AG04450 (cell line): ENCODE measurements around the gene RABGAP1. TPM values are rescaled to one million over a fixed set of nuclear protein-coding genes. Genes with fewer than 3 reads are reported as not detected.
A peak's percentile ranks its signal among the peaks of the same experiment; 100 is the strongest.

Experiments
- CTCF ChIA-PET: fragments of 300-600, 350-600 bp; formaldehyde crosslinking; extraction: SDS; loops from one replicate; lab custom pipeline; 2022; ENCODE audit warnings: antibody characterized with exemption, inconsistent platforms; lab: Charles Lee
- POLR2A ChIA-PET: fragments of 350-600 bp; formaldehyde crosslinking; extraction: SDS; loops from one replicate; lab custom pipeline; 2021; ENCODE audit warnings: antibody characterized with exemption, inconsistent platforms; lab: Yijun Ruan, JAX
- DNase-seq: peaks from one replicate; pipeline ENCODE4 v3.0.0-alpha.2; 2011; ENCODE audit warnings: low read depth, low spot score
- H3K27ac ChIP-seq: one replicate; pipeline ENCODE4 v1.5.1; 2012; ENCODE audit warnings: low read depth, low read length, control low read depth
- H3K27me3 ChIP-seq: one replicate; pipeline ENCODE4 v1.6.0; 2012; ENCODE audit warnings: low read length; ENCODE audit not compliant: control insufficient read depth, insufficient read depth
- H3K4me3 ChIP-seq: 2 replicates; pipeline ENCODE4 v1.5.1; 2011; ENCODE audit warnings: mild to moderate bottlenecking, low read depth, low read length, control low read depth
- H3K9me3 ChIP-seq: 2 replicates; pipeline ENCODE4 v1.5.1; 2012; ENCODE audit warnings: low read length; ENCODE audit not compliant: control insufficient read depth, insufficient read depth
- CTCF ChIP-seq: IDR thresholded peaks from 2 replicates; pipeline ENCODE4 v1.5.1; 2011; ENCODE audit warnings: low read depth, low read length, control low read depth, inconsistent platforms
- polyA plus RNA-seq: library from polyadenylated mRNA; depleted of rRNA; stranded (reverse); fragments of >200 nt; gene quantifications from 2 replicates; pipeline ENCODE4 v1.2.3, GENCODE V29; 2011

Gene RABGAP1
- polyA plus RNA-seq, 1 experiment: 69.4 TPM

- ChIA-PET CTCF (no interaction called here), POLR2A (no interaction called here)
- Histone ChIP-seq H3K4me3 (no peak overlapping the region), H3K27ac (no peak overlapping the region), H3K27me3 (no peaks in the 10 kb centered on the region), H3K9me3 (no peaks in the 10 kb centered on the region)
- no peak for TF ChIP-seq CTCF
- DNase-seq: no peak
Observed at GRCh38 chr9:123065196-123065595, 124.4 kb downstream of the RABGAP1 start.

- no peak overlapping the region for H3K4me3 ChIP-seq
- no peaks in the 10 kb centered on the region for H3K9me3 ChIP-seq
- no peaks in the 10 kb centered on the region for H3K27me3 ChIP-seq
- H3K27ac ChIP-seq: no peak overlapping the region
- ChIA-PET CTCF (interaction anchor here (0.7 kb wide), 1 partner anchor 84 kb away, joined by 3 read pairs; no protein-coding TSS in a partner anchor), POLR2A (no interaction called here)
- no peak for TF ChIP-seq CTCF
- DNase-seq: no peak
Observed at GRCh38 chr9:123067136-123067535, 126.3 kb downstream of the RABGAP1 start.

DNA sequence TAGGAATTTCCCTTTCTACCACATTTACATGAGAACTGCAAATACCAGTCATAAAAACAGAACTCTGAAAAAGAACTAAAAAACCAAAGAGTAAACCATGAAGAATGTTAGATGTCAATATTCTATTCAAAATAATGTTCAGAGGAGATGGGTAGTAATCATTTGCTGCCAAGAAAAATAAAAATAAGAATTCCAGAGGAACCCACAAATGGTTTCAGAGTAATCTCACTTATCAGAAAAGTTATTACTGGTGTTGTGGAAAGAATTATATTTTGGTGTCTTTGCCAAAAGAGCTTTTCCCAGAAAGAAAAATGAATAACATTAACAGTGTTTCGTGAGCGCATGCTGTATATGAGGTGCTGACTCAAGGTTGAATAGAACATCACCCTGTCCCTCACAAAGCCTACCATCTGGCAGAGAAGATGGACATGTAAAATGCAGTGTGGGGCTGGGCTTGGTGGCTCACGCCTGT lies 128.2 kb downstream of the RABGAP1 start:
- Histone ChIP-seq H3K27ac (peak overlapping the region; percentile 68), H3K9me3 (no peaks in the 10 kb centered on the region), H3K4me3 (no peak overlapping the region), H3K27me3 (no peaks in the 10 kb centered on the region)
- CTCF ChIA-PET: no interaction called here
- POLR2A ChIA-PET: interaction anchor here (0.7 to 1.2 kb wide), 4 partner anchors 21 to 129 kb away, joined by 3 to 7 read pairs (median 4); no protein-coding TSS in a partner anchor
- no peak for TF ChIP-seq CTCF
- DNase-seq: peak; percentile 83

GRCh38 chr9:123070198-123070597 lies 129.4 kb downstream of the RABGAP1 start:
- no peak overlapping the region for H3K27ac ChIP-seq
- POLR2A ChIA-PET: no interaction called here
- DNase-seq: no peak
- no peaks in the 10 kb centered on the region for H3K9me3 ChIP-seq
- CTCF ChIA-PET: no interaction called here
- no peak for TF ChIP-seq CTCF
- no peaks in the 10 kb centered on the region for H3K27me3 ChIP-seq
- no peak overlapping the region for H3K4me3 ChIP-seq

GRCh38 chr9:123072407-123072995 lies 131.7 kb downstream of the RABGAP1 start:
- ChIA-PET POLR2A (no interaction called here), CTCF (interaction anchor here (1.1 to 1.8 kb wide), 3 partner anchors 10 to 153 kb away, joined by 3 to 8 read pairs (median 4); no protein-coding TSS in a partner anchor)
- DNase-seq: no peak
- no peaks in the 10 kb centered on the region for H3K9me3 ChIP-seq
- H3K27me3 ChIP-seq: no peaks in the 10 kb centered on the region
- H3K27ac ChIP-seq: no peak overlapping the region
- H3K4me3 ChIP-seq: no peak overlapping the region
- no peak for TF ChIP-seq CTCF
